ENCODE data around the gene ANTXR2.
"Not testable (repeated sequence)": the region's sequence is repeated elsewhere in the genome, so short reads cannot be mapped to it uniquely, and the experiment has no call there.

Gene ANTXR2

GRCh38 chr4:80008351-80008750 is 64.7 kb downstream of the ANTXR2 start:
- no peak overlapping the region for H3K9ac ChIP-seq (ENCODE audit: low read length)
- peaks cover 8% of the 10 kb centered on the region; the same call in 1 of the 2 replicates for H3K4me1 ChIP-seq (ENCODE audit: control insufficient read depth, insufficient read depth, low read length)
- H3K4me3 ChIP-seq (ENCODE audit: low read depth, low read length) = no peak overlapping the region
- no peaks in the 10 kb centered on the region; the same call in 1 of the 2 replicates for H3K36me3 ChIP-seq (ENCODE audit: control insufficient read depth, insufficient read depth, low read length)
- H3K27ac ChIP-seq (ENCODE audit: low read depth, low read length) = no peak overlapping the region
- H3K9me3 ChIP-seq (ENCODE audit: control insufficient read depth, insufficient read depth, low read depth, low read length) = 0 out of 2 replicates have a peak, but pooled peaks cover 6% of the 10 kb centered on the region
- no peaks in the 10 kb centered on the region for H3K27me3 ChIP-seq (ENCODE audit: control insufficient read depth, insufficient read depth, low read length)

GRCh38 chr4:80007745-80008149 is 65.3 kb downstream of the ANTXR2 start:
- Histone ChIP-seq H3K9me3 (ENCODE audit: control insufficient read depth, insufficient read depth, low read depth, low read length) (0 out of 2 replicates have a peak, but pooled peaks cover 6% of the 10 kb centered on the region), H3K4me1 (ENCODE audit: control insufficient read depth, insufficient read depth, low read length) (peaks cover 8% of the 10 kb centered on the region; the same call in 1 of the 2 replicates), H3K27ac (ENCODE audit: low read depth, low read length) (no peak overlapping the region), H3K27me3 (ENCODE audit: control insufficient read depth, insufficient read depth, low read length) (no peaks in the 10 kb centered on the region), H3K9ac (ENCODE audit: low read length) (no peak overlapping the region), H3K36me3 (ENCODE audit: control insufficient read depth, insufficient read depth, low read length) (no peaks in the 10 kb centered on the region; the same call in 1 of the 2 replicates), H3K4me3 (ENCODE audit: low read depth, low read length) (no peak overlapping the region)

GRCh38 chr4:80006935-80007744 is 65.9 kb downstream of the ANTXR2 start:
- Histone ChIP-seq H3K4me1 (ENCODE audit: control insufficient read depth, insufficient read depth, low read length) (peaks cover 3% of the 10 kb centered on the region; the same call in 1 of the 2 replicates), H3K36me3 (ENCODE audit: control insufficient read depth, insufficient read depth, low read length) (no peaks in the 10 kb centered on the region; the same call in 1 of the 2 replicates), H3K27ac (ENCODE audit: low read depth, low read length) (no peak overlapping the region), H3K27me3 (ENCODE audit: control insufficient read depth, insufficient read depth, low read length) (no peaks in the 10 kb centered on the region), H3K9me3 (ENCODE audit: control insufficient read depth, insufficient read depth, low read depth, low read length) (0 out of 2 replicates have a peak, but pooled peaks cover 6% of the 10 kb centered on the region), H3K4me3 (ENCODE audit: low read depth, low read length) (no peak overlapping the region), H3K9ac (ENCODE audit: low read length) (no peak overlapping the region)

- Histone ChIP-seq H3K27me3 (ENCODE audit: control insufficient read depth, insufficient read depth, low read length) (no peaks in the 10 kb centered on the region), H3K4me3 (ENCODE audit: low read depth, low read length) (no peak overlapping the region), H3K9ac (ENCODE audit: low read length) (no peak overlapping the region), H3K9me3 (ENCODE audit: control insufficient read depth, insufficient read depth, low read depth, low read length) (0 out of 2 replicates have a peak, but pooled peaks cover 6% of the 10 kb centered on the region), H3K36me3 (ENCODE audit: control insufficient read depth, insufficient read depth, low read length) (no peaks in the 10 kb centered on the region; the same call in 1 of the 2 replicates), H3K4me1 (ENCODE audit: control insufficient read depth, insufficient read depth, low read length) (no peaks in the 10 kb centered on the region), H3K27ac (ENCODE audit: low read depth, low read length) (no peak overlapping the region)
These were observed 67.2 kb downstream of the ANTXR2 start for GRCh38 chr4:80005863-80006262.

- H3K9ac ChIP-seq (ENCODE audit: low read length) = no peak overlapping the region
These were observed 68.7 kb downstream of the ANTXR2 start for GRCh38 chr4:80004319-80004718.

GRCh38 chr4:80002559-80002958 is 70.5 kb downstream of the ANTXR2 start:
- H3K4me1 ChIP-seq (ENCODE audit: control insufficient read depth, insufficient read depth, low read length); H3K9ac ChIP-seq (ENCODE audit: low read length); H3K27ac ChIP-seq (ENCODE audit: low read depth, low read length); H3K36me3 ChIP-seq (ENCODE audit: control insufficient read depth, insufficient read depth, low read length); H3K9me3 ChIP-seq (ENCODE audit: control insufficient read depth, insufficient read depth, low read depth, low read length); H3K4me3 ChIP-seq (ENCODE audit: low read depth, low read length); H3K27me3 ChIP-seq (ENCODE audit: control insufficient read depth, insufficient read depth, low read length): not testable (repeated sequence)

More at GRCh38 chr4:80004319-80004718, 68.7 kb downstream of the ANTXR2 start:
- Histone ChIP-seq H3K4me3 (ENCODE audit: low read depth, low read length) (no peak overlapping the region), H3K9me3 (ENCODE audit: control insufficient read depth, insufficient read depth, low read depth, low read length) (0 out of 2 replicates have a peak, but pooled peaks cover 6% of the 10 kb centered on the region), H3K27ac (ENCODE audit: low read depth, low read length) (no peak overlapping the region), H3K4me1 (ENCODE audit: control insufficient read depth, insufficient read depth, low read length) (no peaks in the 10 kb centered on the region), H3K27me3 (ENCODE audit: control insufficient read depth, insufficient read depth, low read length) (no peaks in the 10 kb centered on the region), H3K36me3 (ENCODE audit: control insufficient read depth, insufficient read depth, low read length) (no peaks in the 10 kb centered on the region; the same call in 1 of the 2 replicates)

GRCh38 chr4:79999048-79999447 is 74.0 kb downstream of the ANTXR2 start:
- H3K27ac ChIP-seq (ENCODE audit: low read depth, low read length); H3K36me3 ChIP-seq (ENCODE audit: control insufficient read depth, insufficient read depth, low read length); H3K27me3 ChIP-seq (ENCODE audit: control insufficient read depth, insufficient read depth, low read length); H3K4me1 ChIP-seq (ENCODE audit: control insufficient read depth, insufficient read depth, low read length); H3K9me3 ChIP-seq (ENCODE audit: control insufficient read depth, insufficient read depth, low read depth, low read length); H3K4me3 ChIP-seq (ENCODE audit: low read depth, low read length); H3K9ac ChIP-seq (ENCODE audit: low read length): not testable (repeated sequence)

GRCh38 chr4:79998201-79998600 is 74.8 kb downstream of the ANTXR2 start:
- no peak overlapping the region for H3K9ac ChIP-seq (ENCODE audit: low read length)
- no peak overlapping the region for H3K4me3 ChIP-seq (ENCODE audit: low read depth, low read length)
- H3K27ac ChIP-seq (ENCODE audit: low read depth, low read length) = no peak overlapping the region
- no peaks in the 10 kb centered on the region for H3K4me1 ChIP-seq (ENCODE audit: control insufficient read depth, insufficient read depth, low read length)
- H3K36me3 ChIP-seq (ENCODE audit: control insufficient read depth, insufficient read depth, low read length) = no peaks in the 10 kb centered on the region
- no peaks in the 10 kb centered on the region for H3K9me3 ChIP-seq (ENCODE audit: control insufficient read depth, insufficient read depth, low read depth, low read length)
- no peaks in the 10 kb centered on the region for H3K27me3 ChIP-seq (ENCODE audit: control insufficient read depth, insufficient read depth, low read length)

- Histone ChIP-seq H3K36me3 (ENCODE audit: control insufficient read depth, insufficient read depth, low read length) (no peaks in the 10 kb centered on the region), H3K4me1 (ENCODE audit: control insufficient read depth, insufficient read depth, low read length) (no peaks in the 10 kb centered on the region), H3K27ac (ENCODE audit: low read depth, low read length) (no peak overlapping the region), H3K9me3 (ENCODE audit: control insufficient read depth, insufficient read depth, low read depth, low read length) (no peaks in the 10 kb centered on the region), H3K27me3 (ENCODE audit: control insufficient read depth, insufficient read depth, low read length) (no peaks in the 10 kb centered on the region), H3K9ac (ENCODE audit: low read length) (no peak overlapping the region), H3K4me3 (ENCODE audit: low read depth, low read length) (no peak overlapping the region)
These were observed 76.2 kb downstream of the ANTXR2 start for GRCh38 chr4:79996851-79997250.

GRCh38 chr4:79993476-79993875 is 79.6 kb downstream of the ANTXR2 start:
- H3K36me3 ChIP-seq (ENCODE audit: control insufficient read depth, insufficient read depth, low read length) = no peaks in the 10 kb centered on the region
- peaks cover 3% of the 10 kb centered on the region; the same call in 1 of the 2 replicates for H3K9me3 ChIP-seq (ENCODE audit: control insufficient read depth, insufficient read depth, low read depth, low read length)
- H3K9ac ChIP-seq (ENCODE audit: low read length) = no peak overlapping the region
- no peak overlapping the region for H3K27ac ChIP-seq (ENCODE audit: low read depth, low read length)
- H3K27me3 ChIP-seq (ENCODE audit: control insufficient read depth, insufficient read depth, low read length) = no peaks in the 10 kb centered on the region
- H3K4me1 ChIP-seq (ENCODE audit: control insufficient read depth, insufficient read depth, low read length) = no peaks in the 10 kb centered on the region
- H3K4me3 ChIP-seq (ENCODE audit: low read depth, low read length) = no peak overlapping the region

GRCh38 chr4:79991601-79992000 is 81.4 kb downstream of the ANTXR2 start:
- H3K4me1 ChIP-seq (ENCODE audit: control insufficient read depth, insufficient read depth, low read length) = no peaks in the 10 kb centered on the region
- no peak overlapping the region for H3K27ac ChIP-seq (ENCODE audit: low read depth, low read length)
- H3K9me3 ChIP-seq (ENCODE audit: control insufficient read depth, insufficient read depth, low read depth, low read length) = peaks cover 3% of the 10 kb centered on the region; the same call in 1 of the 2 replicates
- H3K9ac ChIP-seq (ENCODE audit: low read length) = no peak overlapping the region
- no peaks in the 10 kb centered on the region for H3K36me3 ChIP-seq (ENCODE audit: control insufficient read depth, insufficient read depth, low read length)
- no peaks in the 10 kb centered on the region for H3K27me3 ChIP-seq (ENCODE audit: control insufficient read depth, insufficient read depth, low read length)
- no peak overlapping the region for H3K4me3 ChIP-seq (ENCODE audit: low read depth, low read length)
